GM10266 (cell line): Measurements from ENCODE around the gene ABL1.

ENCODE experiments used
- DNase-seq: peaks from one replicate; pipeline ENCODE4 v3.0.0; 2012; ENCODE audit errors: extremely low spot score
- TF ChIP-seq, protein P1 (sequence below): IDR thresholded peaks from 2 replicates; pipeline ENCODE4 v1.5.1; 2012; ENCODE audit warnings: mild to moderate bottlenecking, low read depth; ENCODE audit not compliant: control insufficient read depth, insufficient read depth; ENCODE audit errors: missing control alignments

The ABL1 gene

DNA sequence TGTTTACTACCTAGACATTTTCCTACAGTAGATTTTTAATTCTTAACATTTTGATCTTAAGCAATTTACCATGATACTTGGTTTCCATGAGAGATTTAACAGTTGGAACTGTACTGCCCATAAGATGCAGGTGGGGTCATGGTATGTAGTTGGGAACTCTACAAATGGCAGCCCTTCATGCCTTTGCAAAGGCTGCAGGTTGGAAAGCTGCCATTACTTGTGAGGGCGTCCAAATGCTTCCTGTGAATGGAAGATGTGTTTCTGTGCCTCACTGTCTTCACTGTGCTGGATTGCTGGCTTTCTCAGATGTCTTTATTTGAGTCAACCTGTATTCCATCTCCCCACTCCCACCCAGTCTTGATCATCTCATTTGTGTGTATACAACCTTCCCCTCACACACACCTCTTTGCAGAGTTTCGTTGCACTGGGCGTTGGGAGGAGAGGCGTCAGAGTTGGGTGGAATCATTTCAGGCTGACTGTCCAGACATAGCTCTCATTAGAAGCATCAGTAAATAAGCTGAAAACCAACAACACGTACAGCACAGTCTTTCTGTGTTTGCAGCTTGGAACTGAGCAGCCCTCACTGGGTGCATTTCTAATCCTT is 14.8 kb upstream of the ABL1 start:
- no peak for DNase-seq
- TF ChIP-seq, protein P1, sequence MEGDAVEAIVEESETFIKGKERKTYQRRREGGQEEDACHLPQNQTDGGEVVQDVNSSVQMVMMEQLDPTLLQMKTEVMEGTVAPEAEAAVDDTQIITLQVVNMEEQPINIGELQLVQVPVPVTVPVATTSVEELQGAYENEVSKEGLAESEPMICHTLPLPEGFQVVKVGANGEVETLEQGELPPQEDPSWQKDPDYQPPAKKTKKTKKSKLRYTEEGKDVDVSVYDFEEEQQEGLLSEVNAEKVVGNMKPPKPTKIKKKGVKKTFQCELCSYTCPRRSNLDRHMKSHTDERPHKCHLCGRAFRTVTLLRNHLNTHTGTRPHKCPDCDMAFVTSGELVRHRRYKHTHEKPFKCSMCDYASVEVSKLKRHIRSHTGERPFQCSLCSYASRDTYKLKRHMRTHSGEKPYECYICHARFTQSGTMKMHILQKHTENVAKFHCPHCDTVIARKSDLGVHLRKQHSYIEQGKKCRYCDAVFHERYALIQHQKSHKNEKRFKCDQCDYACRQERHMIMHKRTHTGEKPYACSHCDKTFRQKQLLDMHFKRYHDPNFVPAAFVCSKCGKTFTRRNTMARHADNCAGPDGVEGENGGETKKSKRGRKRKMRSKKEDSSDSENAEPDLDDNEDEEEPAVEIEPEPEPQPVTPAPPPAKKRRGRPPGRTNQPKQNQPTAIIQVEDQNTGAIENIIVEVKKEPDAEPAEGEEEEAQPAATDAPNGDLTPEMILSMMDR, result no peak

DNA sequence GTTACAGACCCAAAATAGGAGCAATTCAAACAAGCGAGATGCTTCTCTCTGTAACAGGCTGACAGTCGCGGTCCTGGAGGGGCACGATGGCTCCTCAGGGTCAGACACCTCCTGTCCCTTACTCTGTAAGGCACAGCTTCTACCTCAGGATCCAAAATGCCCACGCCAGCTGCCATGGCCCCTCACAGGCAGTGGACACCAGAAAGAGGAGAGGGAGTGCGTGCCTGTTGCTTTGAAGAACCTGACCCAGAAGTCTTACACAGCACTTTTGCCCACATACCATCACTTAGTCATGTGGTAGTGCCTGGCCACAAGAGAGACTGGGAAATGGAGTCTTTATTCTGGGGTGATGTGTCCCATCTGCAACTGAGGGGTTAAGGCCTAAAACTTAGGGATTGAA is 11.6 kb upstream of the ABL1 start:
- no peak for DNase-seq

DNA sequence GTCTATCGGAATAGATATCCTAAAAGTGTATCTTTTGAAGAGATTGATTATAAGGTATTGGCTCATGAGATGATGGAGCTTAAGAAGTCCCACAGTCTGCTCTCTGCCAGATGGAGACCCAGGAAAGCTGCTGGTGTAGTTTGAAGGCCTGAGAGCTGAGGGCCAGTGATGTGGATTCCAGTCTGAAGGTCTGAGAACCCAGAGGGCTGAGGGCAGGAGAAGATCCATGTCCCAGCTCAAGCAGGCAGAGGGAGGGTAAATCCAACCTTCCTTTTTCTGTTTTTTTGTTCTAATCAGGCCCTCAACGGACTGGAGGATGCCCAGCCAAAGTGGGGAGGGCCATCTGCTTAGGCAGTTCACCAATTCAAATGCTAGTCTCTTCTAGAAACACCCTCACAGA is 11.0 kb upstream of the ABL1 start:
- DNase-seq, result no peak
- TF ChIP-seq, protein P1, result no peak

More for the DNA sequence above, 11.6 kb upstream of the ABL1 start:
- TF ChIP-seq, protein P1, result no peak

DNA sequence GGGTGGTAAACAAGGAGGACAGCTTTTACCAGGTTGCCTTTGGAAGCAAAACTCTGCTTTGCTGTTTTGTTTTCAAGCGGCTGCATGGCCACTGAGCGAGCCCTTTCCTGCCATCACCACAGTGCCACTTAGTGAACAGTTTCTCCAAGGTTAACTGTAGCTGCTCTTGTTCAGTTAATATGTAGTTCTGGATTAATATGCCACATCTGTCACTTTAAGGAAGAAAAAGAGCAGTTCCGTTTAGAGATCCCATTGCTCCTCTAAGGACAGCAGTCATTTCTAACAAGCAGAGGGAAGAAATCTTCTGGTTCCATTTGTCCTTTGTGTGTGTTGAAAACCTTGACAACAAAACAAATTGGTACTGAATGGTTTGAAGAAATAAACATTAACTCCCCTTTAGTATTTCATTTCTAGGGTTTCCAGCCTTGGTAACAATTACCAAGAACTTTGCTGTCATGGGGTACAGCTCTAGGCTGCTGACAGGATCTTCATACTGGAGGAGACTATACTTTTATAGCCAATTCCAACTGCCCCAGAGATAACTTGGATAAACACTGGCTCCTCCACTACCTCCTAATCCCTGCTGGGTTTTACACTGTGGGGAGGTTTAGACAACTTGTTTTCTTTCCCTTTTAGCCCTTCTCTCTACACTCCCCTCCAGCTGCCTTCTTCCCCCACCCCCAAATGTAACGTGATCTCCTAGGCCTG is 10.3 kb upstream of the ABL1 start:
- DNase-seq, result no peak
- TF ChIP-seq, protein P1, result no peak

DNA sequence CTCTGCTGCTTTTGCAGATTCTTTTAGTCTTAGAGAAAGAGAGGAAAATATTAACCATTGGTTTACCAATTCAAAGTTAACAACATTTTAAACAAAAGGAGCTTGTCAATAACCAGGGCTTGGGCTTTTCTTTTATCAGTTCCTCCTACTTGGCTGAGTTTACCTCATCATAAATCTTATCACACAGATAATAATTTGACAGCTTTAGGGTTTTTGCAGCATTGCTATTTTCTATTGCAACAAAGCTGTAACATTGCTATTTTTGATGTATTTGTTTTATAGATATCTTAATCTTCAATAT is 9.8 kb upstream of the ABL1 start:
- TF ChIP-seq, protein P1, result no peak
- DNase-seq, result no peak

DNA sequence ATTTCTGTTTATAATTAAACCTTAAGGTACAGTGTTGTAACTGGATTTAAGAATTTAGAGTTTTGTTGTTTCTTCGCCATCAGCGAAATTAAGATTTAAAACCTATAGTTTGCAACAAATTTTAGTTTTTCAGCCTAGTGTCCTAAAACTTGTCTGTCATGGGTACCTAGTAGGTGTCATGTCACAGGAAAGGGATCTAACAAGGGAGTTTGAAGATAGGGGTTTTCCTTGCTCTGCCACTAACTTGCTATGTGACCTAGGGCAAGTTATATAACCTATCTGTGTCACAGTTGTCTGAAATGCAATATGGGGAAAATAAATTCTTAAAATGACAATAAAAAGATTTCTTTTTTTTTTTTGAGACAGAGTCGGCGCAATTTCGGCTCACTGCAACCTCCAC is 9.2 kb upstream of the ABL1 start:
- TF ChIP-seq, protein P1, result no peak
- DNase-seq, result no peak

DNA sequence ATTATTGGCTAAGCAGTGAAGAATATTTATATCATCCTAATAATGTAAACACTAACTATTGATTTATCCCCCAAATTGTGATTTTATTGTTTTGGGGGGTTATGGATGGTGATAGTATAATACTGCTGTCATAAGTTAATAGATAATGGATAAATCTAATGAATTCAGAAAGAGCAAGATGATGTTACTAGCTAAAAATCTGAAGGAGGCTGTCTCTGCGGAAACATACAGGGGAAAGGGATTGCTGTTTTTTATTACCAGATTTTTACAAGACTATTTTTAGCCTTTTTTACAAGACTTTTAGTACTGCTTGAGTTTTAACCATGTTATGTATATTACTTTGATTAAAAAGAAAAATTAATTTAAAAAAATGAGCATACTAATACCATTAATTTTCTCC is 5.3 kb upstream of the ABL1 start:
- no peak for DNase-seq
- TF ChIP-seq, protein P1, result no peak
